ENCODE measurements around the gene CSF1. TPM values are rescaled to one million over a fixed set of nuclear protein-coding genes. Genes with fewer than 3 reads are reported as not detected.

CSF1 gene
- total and polyA plus RNA-seq, 2 of the 13 experiments (the other 11 are each of a cell fraction or from before 2014, with no cell fraction given), result 4.6 to 13.3 TPM

- peak overlapping the region; percentile 19 for H3K27ac ChIP-seq (ENCODE audit: extremely low read length, insufficient read depth, low read length)
- POLR2A ChIA-PET, result no interaction called here
- H4K20me1 ChIP-seq (ENCODE audit: insufficient read depth, low read length), result no peaks in the 10 kb centered on the region
- H3K36me3 ChIP-seq (replicated peaks in 1 of 2; ENCODE audit: control insufficient read depth in 1 of 2, insufficient read depth in 2 of 2, low read length in 2 of 2), result peaks cover 12 to 29% of the 10 kb centered on the region in 2 experiments; a peak in 4 of 5 replicates
- no peak overlapping the region for H3K9ac ChIP-seq (ENCODE audit: insufficient read depth, low read depth, low read length)
- in situ Hi-C loops (cut with HindIII; ENCODE audit: extremely low pct_ligation_motif_present, low pct_unique_long_range_greater_than_20kb) (no loop called here), intact Hi-C loops (cut with micrococcal nuclease; ENCODE audit: unreplicated experiment) (no loop called here)
- FAIRE-seq (no peak), ATAC-seq (no peak), DNase-seq (ENCODE audit: low spot score) (no peak)
- no peak overlapping the region for H2AFZ ChIP-seq (ENCODE audit: low read length)
- no peak overlapping the region for H3K4me2 ChIP-seq (ENCODE audit: low read depth, low read length)
- H3K9me3 ChIP-seq (ENCODE audit: low read length), result no peaks in the 10 kb centered on the region
- H3K4me1 ChIP-seq (ENCODE audit: insufficient read depth, low read length), result peaks cover 68% of the 10 kb centered on the region
- no peaks in the 10 kb centered on the region for H3K79me2 ChIP-seq (ENCODE audit: insufficient read depth, low read length)
- WGBS (ENCODE audit: low lambda C conversion rate), result 90% methylated on average over 7 of the region's 8 CpGs
- no peak overlapping the region for H3K4me3 ChIP-seq (replicated peaks in 1 of 3; ENCODE audit: insufficient read depth in 1 of 3, low read depth in 2 of 3, low read length in 3 of 3)
- no peaks in the 10 kb centered on the region for H3K27me3 ChIP-seq (ENCODE audit: control insufficient read depth in 1 of 2, insufficient read depth in 2 of 2, low read length in 2 of 2)
- BruUV-seq (replicated peaks), result no TSS peak
- CTCF ChIA-PET (ENCODE audit: low intra/inter-chr PET ratio, low total read pairs), result interaction anchor here (1.0 kb wide), 1 partner anchor 52 kb away, joined by 3 read pairs; no protein-coding TSS in a partner anchor
- TF ChIP-seq ZBTB33 (CRISPR knock-in tag; IDR thresholded peaks at IDR 0.05) (0 out of 2 replicates have a peak, but pooled peaks have one; percentile 16), FOSL1 (CRISPR knock-in tag; IDR thresholded peaks at IDR 0.05; ENCODE audit: borderline replicate concordance) (no peak), ZNF564 (CRISPR knock-in tag; IDR thresholded peaks at IDR 0.05) (no peak)
Observed at GRCh38 chr1:109928591-109929111, 18.0 kb downstream of the CSF1 start.

- CTCF ChIA-PET (ENCODE audit: low intra/inter-chr PET ratio, low total read pairs), result interaction anchor here (1.0 kb wide), 1 partner anchor 51 kb away, joined by 3 read pairs; no protein-coding TSS in a partner anchor
- FAIRE-seq, result no peak
- H3K27me3 ChIP-seq (ENCODE audit: control insufficient read depth in 1 of 2, insufficient read depth in 2 of 2, low read length in 2 of 2), result no peaks in the 10 kb centered on the region
Observed at GRCh38 chr1:109929170-109929569, 18.5 kb downstream of the CSF1 start.

More at GRCh38 chr1:109929170-109929569, 18.5 kb downstream of the CSF1 start:
- Histone ChIP-seq H3K79me2 (ENCODE audit: insufficient read depth, low read length) (no peaks in the 10 kb centered on the region), H3K9me3 (ENCODE audit: low read length) (no peaks in the 10 kb centered on the region), H3K36me3 (replicated peaks in 1 of 2; ENCODE audit: control insufficient read depth in 1 of 2, insufficient read depth in 2 of 2, low read length in 2 of 2) (peaks cover 7 to 24% of the 10 kb centered on the region in 2 experiments; a peak in 4 of 5 replicates), H3K4me2 (ENCODE audit: low read depth, low read length) (no peak overlapping the region; the same call in 1 of the 2 replicates), H3K4me3 (replicated peaks in 1 of 3; ENCODE audit: insufficient read depth in 1 of 3, low read depth in 2 of 3, low read length in 3 of 3) (no peak overlapping the region), H3K4me1 (ENCODE audit: insufficient read depth, low read length) (peaks cover 73% of the 10 kb centered on the region), H2AFZ (ENCODE audit: low read length) (no peak overlapping the region), H4K20me1 (ENCODE audit: insufficient read depth, low read length) (no peaks in the 10 kb centered on the region), H3K9ac (ENCODE audit: insufficient read depth, low read depth, low read length) (0 out of 2 replicates have a peak overlapping the region, but pooled peaks have one; percentile 5), H3K27ac (ENCODE audit: extremely low read length, insufficient read depth, low read length) (peak overlapping the region; percentile 19)
- ATAC-seq (no peak), DNase-seq (ENCODE audit: low spot score) (no peak)
- intact Hi-C loops (cut with micrococcal nuclease; ENCODE audit: unreplicated experiment), result no loop called here
- in situ Hi-C loops (cut with HindIII; ENCODE audit: extremely low pct_ligation_motif_present, low pct_unique_long_range_greater_than_20kb), result no loop called here
- POLR2A ChIA-PET, result interaction anchor here (2.6 kb wide), 1 partner anchor 31 kb away, joined by 22 read pairs; no protein-coding TSS in a partner anchor
- WGBS (ENCODE audit: low lambda C conversion rate), result 98% methylated on average over 6 of the region's 11 CpGs
- TF ChIP-seq PHF8 (CRISPR knock-in tag; IDR thresholded peaks at IDR 0.05) (no peak), AGO1 (IDR thresholded peaks at IDR 0.05; ENCODE audit: low read depth, low read length, poor library complexity, severe bottlenecking) (peak; percentile 14)
- BruUV-seq (replicated peaks), result no TSS peak

Data from HepG2 (cell line).